Lower lobe of right lung (tissue), 2 donors: ENCODE results near the gene CBX3. TPM values are rescaled to one million over a fixed set of nuclear protein-coding genes. Genes with fewer than 3 reads are reported as not detected.
A peak's percentile ranks its signal among the peaks of the same experiment; 100 is the strongest.
"Not testable (repeated sequence)": the region's sequence is repeated elsewhere in the genome, so short reads cannot be mapped to it uniquely, and the experiment has no call there.

Experiments used
- ATAC-seq, 2 donors: fragments of 200-7000 bp; cut with Tn5 transposase; one replicate each; pipeline ENCODE4 v1.9.1; 2020 to 2022; ENCODE audit warnings: mild to moderate bottlenecking in 2 of 2, moderate library complexity in 2 of 2
- DNase-seq: peaks from one replicate; pipeline ENCODE4 v3.0.0-alpha.2; 2020
- H3K27ac ChIP-seq: fragments of 200-600 bp; one replicate; pipeline ENCODE4 v1.8.0; 2022
- H3K27me3 ChIP-seq: fragments of 200-600 bp; one replicate; pipeline ENCODE4 v1.8.0; 2022; ENCODE audit warnings: low read depth
- H3K36me3 ChIP-seq: fragments of 200-600 bp; one replicate; pipeline ENCODE4 v1.8.0; 2022; ENCODE audit warnings: mild to moderate bottlenecking
- H3K4me1 ChIP-seq: fragments of 200-600 bp; one replicate; pipeline ENCODE4 v1.8.0; 2022
- H3K4me3 ChIP-seq: fragments of 200-600 bp; one replicate; pipeline ENCODE4 v1.8.0; 2022; ENCODE audit warnings: mild to moderate bottlenecking
- H3K9me3 ChIP-seq: fragments of 200-600 bp; one replicate; pipeline ENCODE4 v1.8.0; 2022
- CTCF ChIP-seq: fragments of 200-600 bp; IDR thresholded peaks from one replicate; pipeline ENCODE4 v1.8.0; 2022; ENCODE audit warnings: antibody characterized with exemption, mild to moderate bottlenecking
- intact Hi-C: fragments of 100-400 bp; cut with DNase I; formaldehyde crosslinking; loops from one replicate; pipeline ENCODE4 v1.11.0; 2022
- total RNA-seq: library from RNA; stranded (reverse); fragmentation: NEBNext Ultra II Directional; extraction: Animal tissue kit (Norgen Biotek cat#: 25700); gene quantifications from one replicate; pipeline ENCODE4 v1.2.1, GENCODE V29; 2021
- donor health status: DM: no; HTN: yes; CAD: no; lungs with severe emphysema.

CBX3 gene
- total RNA-seq, 1 donor from 2014 or later, result 94.3 TPM

- intact Hi-C loops, result no loop called here
Measured at GRCh38 chr7:26182283-26182682, 19.3 kb upstream of the CBX3 start.

GRCh38 chr7:26182706-26183105 is 18.8 kb upstream of the CBX3 start:
- Histone ChIP-seq H3K27ac (no peak overlapping the region), H3K36me3 (peaks cover 13% of the 10 kb centered on the region), H3K4me1 (peaks cover 27% of the 10 kb centered on the region), H3K9me3 (no peaks in the 10 kb centered on the region), H3K4me3 (no peak overlapping the region), H3K27me3 (no peaks in the 10 kb centered on the region)
- intact Hi-C loops, result no loop called here
- TF ChIP-seq CTCF, result no peak
- peak in 1 of 2 donors; percentile 4 for ATAC-seq
- no peak for DNase-seq

More at GRCh38 chr7:26182283-26182682, 19.3 kb upstream of the CBX3 start:
- Histone ChIP-seq H3K27me3 (no peaks in the 10 kb centered on the region), H3K27ac (no peak overlapping the region), H3K4me1 (peaks cover 23% of the 10 kb centered on the region), H3K9me3 (no peaks in the 10 kb centered on the region), H3K4me3 (no peak overlapping the region), H3K36me3 (peaks cover 13% of the 10 kb centered on the region)
- TF ChIP-seq CTCF, result no peak
- ATAC-seq, result no peak
- no peak for DNase-seq

GRCh38 chr7:26183545-26184280 is 17.8 kb upstream of the CBX3 start:
- no peak overlapping the region for H3K27ac ChIP-seq
- H3K4me3 ChIP-seq, result no peak overlapping the region
- no peak for TF ChIP-seq CTCF

GRCh38 chr7:26184281-26185101 is 17.1 kb upstream of the CBX3 start:
- H3K27ac ChIP-seq, H3K4me3 ChIP-seq, H3K27me3 ChIP-seq, DNase-seq, ATAC-seq, H3K9me3 ChIP-seq, intact Hi-C loops: not testable (repeated sequence)
- H3K4me1 ChIP-seq, result peaks cover 31% of the 10 kb centered on the region
- H3K36me3 ChIP-seq, result peaks cover 29% of the 10 kb centered on the region

More at GRCh38 chr7:26183545-26184280, 17.8 kb upstream of the CBX3 start:
- intact Hi-C loops, result no loop called here
- no peak for ATAC-seq
- H3K36me3 ChIP-seq, result peaks cover 21% of the 10 kb centered on the region
- no peaks in the 10 kb centered on the region for H3K27me3 ChIP-seq
- peaks cover 31% of the 10 kb centered on the region for H3K4me1 ChIP-seq
- no peak for DNase-seq
- no peaks in the 10 kb centered on the region for H3K9me3 ChIP-seq

GRCh38 chr7:26185131-26185843 is 16.3 kb upstream of the CBX3 start:
- intact Hi-C loops, result no loop called here
- Histone ChIP-seq H3K9me3 (no peaks in the 10 kb centered on the region), H3K36me3 (peaks cover 37% of the 10 kb centered on the region), H3K27ac (no peak overlapping the region), H3K27me3 (no peaks in the 10 kb centered on the region), H3K4me3 (no peak overlapping the region), H3K4me1 (peaks cover 31% of the 10 kb centered on the region)
- no peak for ATAC-seq
- no peak for DNase-seq
- no peak for TF ChIP-seq CTCF
